H1 (cell line): Measurements from ENCODE around the gene TMEM235. TPM values are rescaled to one million over a fixed set of nuclear protein-coding genes. Genes with fewer than 3 reads are reported as not detected.

Experiments
- CTCF ChIA-PET: fragments of 300-600 bp; sonication (Branson Sonifier 250); formaldehyde crosslinking; loops from one replicate; lab custom pipeline; 2021; ENCODE audit not compliant: partially characterized antibody; lab: Charles Lee
- POLR2A ChIA-PET: fragments of 300-600 bp; sonication (Branson Sonifier 250); formaldehyde crosslinking; loops from one replicate; lab custom pipeline; 2021; ENCODE audit warnings: inconsistent platforms; ENCODE audit not compliant: partially characterized antibody; lab: Charles Lee
- DNase-seq, 2 experiments: peaks; one replicate each; pipeline versions ENCODE4 v3.0.0 to v3.0.0-alpha.2; 2010 to 2022; ENCODE audit warnings: low spot score in 2 of 2, low read depth in 1 of 2, mixed read lengths in 1 of 2
- FAIRE-seq: peaks from 2 replicates; lab custom pipeline; 2011; peaks lifted over from hg19 to GRCh38; lab: Jason Lieb, UNC
- H2AFZ ChIP-seq: 2 replicates; pipeline ENCODE4 v1.8.1; 2012; ENCODE audit warnings: low read length, inconsistent platforms
- H2AK5ac ChIP-seq: 2 replicates; pipeline ENCODE4 v1.6.1; 2013; ENCODE audit warnings: low read depth, low read length
- H2BK120ac ChIP-seq: replicated peaks from 2 replicates; pipeline ENCODE3; 2013; ENCODE audit warnings: low read depth, low read length, inconsistent platforms
- H2BK12ac ChIP-seq: 2 replicates; pipeline ENCODE4 v1.6.1; 2013; ENCODE audit warnings: low read depth, low read length
- H2BK15ac ChIP-seq: 2 replicates; pipeline ENCODE4 v1.6.1; 2013; ENCODE audit warnings: low read length
- H2BK20ac ChIP-seq: 2 replicates; pipeline ENCODE4 v1.6.1; 2013; ENCODE audit warnings: low read length
- H2BK5ac ChIP-seq: 2 replicates; pipeline ENCODE4 v1.6.1; 2013; ENCODE audit warnings: low read depth, low read length
- H3K14ac ChIP-seq: 2 replicates; pipeline ENCODE4 v1.6.1; 2013; ENCODE audit warnings: inconsistent platforms; ENCODE audit not compliant: insufficient read length
- H3K18ac ChIP-seq: 2 replicates; pipeline ENCODE4 v1.6.1; 2013; ENCODE audit warnings: low read length; ENCODE audit errors: extremely low read depth
- H3K23ac ChIP-seq: 2 replicates; pipeline ENCODE4 v1.6.1; 2013; ENCODE audit warnings: inconsistent platforms; ENCODE audit not compliant: insufficient read length
- H3K23me2 ChIP-seq: 2 replicates; pipeline ENCODE4 v1.6.1; 2013; ENCODE audit warnings: low read depth, low read length
- H3K27ac ChIP-seq: 2 replicates; pipeline ENCODE4 v1.6.1; 2011; ENCODE audit warnings: low read depth, low read length, inconsistent platforms
- H3K27me3 ChIP-seq, 4 experiments: replicated peaks in 1 of 4; 1 replicate in 1 of 4; 2 replicates in 3 of 4; pipeline versions ENCODE4 v1.6.1 to v1.8.1; 2011 to 2013; ENCODE audit warnings: low read length in 3 of 4, mild to moderate bottlenecking in 3 of 4, inconsistent platforms in 2 of 4, mixed read lengths in 2 of 4, moderate library complexity in 1 of 4; ENCODE audit not compliant: control insufficient read depth in 3 of 4, insufficient read depth in 3 of 4; ENCODE audit errors: extremely low read depth in 1 of 4
- H3K36me3 ChIP-seq, 4 experiments: 2 replicates each; pipeline versions ENCODE4 v1.6.1 to v1.8.1; 2011 to 2013; ENCODE audit warnings: mild to moderate bottlenecking in 4 of 4, low read length in 3 of 4, moderate library complexity in 2 of 4, control low read depth in 1 of 4, inconsistent platforms in 1 of 4; ENCODE audit not compliant: insufficient read depth in 4 of 4, control insufficient read depth in 2 of 4
- H3K4ac ChIP-seq: replicated peaks from 2 replicates; pipeline ENCODE3; 2013; ENCODE audit warnings: low read length, low read depth, mixed read lengths, inconsistent platforms; ENCODE audit not compliant: insufficient read length
- H3K4me1 ChIP-seq, 4 experiments: replicated peaks in 1 of 4; 1 replicate in 1 of 4; 2 replicates in 3 of 4; pipeline versions ENCODE4 v1.6.1 to v1.8.1; 2011 to 2013; ENCODE audit warnings: low read length in 3 of 4, inconsistent platforms in 2 of 4, mixed read lengths in 1 of 4; ENCODE audit not compliant: insufficient read depth in 4 of 4, control insufficient read depth in 3 of 4
- H3K4me2 ChIP-seq, 2 experiments: 2 replicates each; pipeline versions ENCODE4 v1.6.1 to v1.8.1; 2011 to 2013; ENCODE audit warnings: low read depth in 2 of 2, low read length in 2 of 2, control low read depth in 1 of 2, inconsistent platforms in 1 of 2, mild to moderate bottlenecking in 1 of 2; ENCODE audit not compliant: insufficient read depth in 1 of 2
- H3K4me3 ChIP-seq, 4 experiments: fragments of 200-600, 300-600 bp in 1 of 4; sonication (generic), shearing (Covaris generic), sonication (Bioruptor Twin) in 1 of 4; 2 replicates each; pipeline versions ENCODE4 v1.5.1 to v1.8.1; 2011 to 2016; ENCODE audit warnings: low read length in 4 of 4, low read depth in 3 of 4, control low read depth in 2 of 4, inconsistent platforms in 2 of 4, mild to moderate bottlenecking in 2 of 4, mixed read lengths in 1 of 4, moderate library complexity in 1 of 4; ENCODE audit not compliant: insufficient read depth in 2 of 4; ENCODE audit errors: extremely low read depth in 1 of 4
- H3K56ac ChIP-seq: replicated peaks from 2 replicates; pipeline ENCODE3; 2013; ENCODE audit warnings: low read depth, mild to moderate bottlenecking, mixed read lengths, low read length, inconsistent platforms; ENCODE audit not compliant: insufficient read length
- H3K79me1 ChIP-seq: 2 replicates; pipeline ENCODE4 v1.6.1; 2013; ENCODE audit warnings: low read depth, low read length, control low read depth
- H3K79me2 ChIP-seq, 2 experiments: 2 replicates each; pipeline versions ENCODE4 v1.6.1 to v1.8.1; 2012 to 2013; ENCODE audit warnings: low read length in 2 of 2, mild to moderate bottlenecking in 2 of 2, inconsistent platforms in 1 of 2; ENCODE audit not compliant: insufficient read depth in 2 of 2, control insufficient read depth in 1 of 2
- H3K9ac ChIP-seq, 4 experiments: replicated peaks in 1 of 4; 1 replicate in 1 of 4; 2 replicates in 3 of 4; pipeline versions ENCODE4 v1.6.1 to v1.8.1; 2011 to 2013; ENCODE audit warnings: low read depth in 3 of 4, low read length in 3 of 4, control low read depth in 2 of 4, mild to moderate bottlenecking in 2 of 4, moderate library complexity in 2 of 4, inconsistent platforms in 1 of 4; ENCODE audit errors: extremely low read depth in 1 of 4
- H3K9me3 ChIP-seq, 2 experiments: 2 replicates each; pipeline versions ENCODE4 v1.6.1 to v1.8.1; 2012 to 2013; ENCODE audit warnings: mild to moderate bottlenecking in 2 of 2, moderate library complexity in 2 of 2, control low read depth in 1 of 2, inconsistent platforms in 1 of 2, low read depth in 1 of 2, low read length in 1 of 2, mixed read lengths in 1 of 2; ENCODE audit not compliant: insufficient read depth in 2 of 2
- H4K20me1 ChIP-seq, 2 experiments: replicated peaks in 1 of 2; 2 replicates each; pipeline versions ENCODE3 to v1.8.1; 2011 to 2013; ENCODE audit warnings: inconsistent platforms in 2 of 2, low read length in 2 of 2, mild to moderate bottlenecking in 1 of 2; ENCODE audit not compliant: insufficient read depth in 2 of 2, control insufficient read depth in 1 of 2
- H4K5ac ChIP-seq: 2 replicates; pipeline ENCODE4 v1.6.1; 2013; ENCODE audit warnings: low read length, low read depth, mixed read lengths, inconsistent platforms; ENCODE audit not compliant: insufficient read length
- H4K8ac ChIP-seq: 2 replicates; pipeline ENCODE4 v1.8.0; 2013; ENCODE audit warnings: mild to moderate bottlenecking, moderate library complexity, low read length, inconsistent platforms; ENCODE audit not compliant: insufficient read depth; ENCODE audit errors: extremely low read depth
- H4K91ac ChIP-seq: replicated peaks from 2 replicates; pipeline ENCODE3; 2013; ENCODE audit warnings: low read length, mixed read lengths, inconsistent platforms; ENCODE audit not compliant: insufficient read length
- CBX5 ChIP-seq: fragments of 300-800, 300-1000 bp; sonication (generic); IDR thresholded peaks from 2 replicates; pipeline ENCODE4 v1.7.1; 2016; ENCODE audit warnings: antibody characterized with exemption, low read length, low read depth
- CBX8 ChIP-seq: fragments of 300-800, 300-1000 bp; sonication (generic); IDR thresholded peaks from 2 replicates; pipeline ENCODE4 v1.7.1; 2016; ENCODE audit warnings: low read depth, low read length, borderline replicate concordance
- CEBPB ChIP-seq: IDR thresholded peaks from 2 replicates; pipeline ENCODE4 v1.6.1; 2012; ENCODE audit warnings: low read depth, low read length
- CHD1 ChIP-seq: IDR thresholded peaks from 2 replicates; pipeline ENCODE4 v1.6.1; 2012; ENCODE audit warnings: low read depth, low read length, improper control_type of control experiment
- KDM1A ChIP-seq: fragments of 200-600, 300-600 bp; sonication (generic); IDR thresholded peaks from 2 replicates; pipeline ENCODE4 v1.7.1; 2016; ENCODE audit warnings: mild to moderate bottlenecking, low read length, borderline replicate concordance
- NANOG ChIP-seq: IDR thresholded peaks from 2 replicates; pipeline ENCODE4 v1.6.1; 2011; ENCODE audit warnings: low read length, low read depth, mild to moderate bottlenecking, inconsistent platforms; ENCODE audit not compliant: insufficient read depth, poor library complexity, severe bottlenecking
- NRF1 ChIP-seq: IDR thresholded peaks from 2 replicates; pipeline ENCODE4 v1.6.1; 2011; ENCODE audit warnings: mild to moderate bottlenecking, low read depth, low read length, improper control_type of control experiment
- POLR2A ChIP-seq, 2 experiments: IDR thresholded peaks; 1 replicate in 1 of 2; 2 replicates in 1 of 2; pipeline ENCODE4 v1.6.1; 2011; ENCODE audit warnings: low read depth in 2 of 2, low read length in 2 of 2, mild to moderate bottlenecking in 2 of 2; ENCODE audit errors: control extremely low read depth in 1 of 2
- RFX5 ChIP-seq: IDR thresholded peaks from 2 replicates; pipeline ENCODE4 v1.6.1; 2011; ENCODE audit warnings: low read depth, low read length, improper control_type of control experiment, borderline replicate concordance
- SP4 ChIP-seq: IDR thresholded peaks from 2 replicates; pipeline ENCODE4 v1.6.1; 2012; ENCODE audit warnings: low read length, inconsistent platforms
- SUZ12 ChIP-seq: fragments of 200-600 bp; sonication (generic); IDR thresholded peaks from 2 replicates; pipeline ENCODE4 v1.6.1; 2012; ENCODE audit warnings: mild to moderate bottlenecking, inconsistent platforms, low read length, moderate library complexity, mixed read lengths
- WGBS, 2 experiments: shearing (Covaris generic) in 1 of 2; methylation state at CpG; one replicate each; pipeline versions ENCODE4 v1.1.6 to v1.1.7; 2013 to 2015; ENCODE audit warnings: low lambda C conversion rate in 2 of 2, mixed read lengths in 2 of 2, inconsistent platforms in 1 of 2, low coverage in 1 of 2, missing lambda C conversion rate in 1 of 2; ENCODE audit not compliant: insufficient replicate concordance in 2 of 2, insufficient coverage in 1 of 2, insufficient read length in 1 of 2; ENCODE audit errors: extremely low coverage in 1 of 2, missing lambda C conversion rate in 1 of 2; 5-methylcytosine and 5-hydroxymethylcytosine counted together
- polyA plus RNA-seq, 7 experiments: library from polyadenylated mRNA; depleted of rRNA in 3 of 7; stranded (reverse) in 5 of 7; unstranded in 2 of 7; fragments of >200 nt in 5 of 7; fragments of 200-250 nt in 2 of 7; gene quantifications; 1 replicate in 5 of 7; 2 replicates in 1 of 7; 4 replicates in 1 of 7; pipeline versions ENCODE4 v1.2.1 to v1.2.3, GENCODE V29; 2011 to 2013; ENCODE audit warnings: missing spikeins in 2 of 7, mixed read lengths in 2 of 7
- total RNA-seq: library from RNA; stranded (reverse); fragmentation: NEBNext Ultra II Directional; extraction: Animal tissue kit (Norgen Biotek cat#: 25700); gene quantifications from 2 replicates; pipeline ENCODE4 v1.2.1, GENCODE V29; 2021

Gene TMEM235
- total and polyA plus RNA-seq, 2 of the 8 experiments (the other 6 are each of a cell fraction or from before 2014, with no cell fraction given) = 0.05 to 0.15 TPM

- H3K18ac ChIP-seq = peak overlapping the region; percentile 44; the same call in 1 of the 2 replicates
- TF ChIP-seq CBX5 = no peak
- TF ChIP-seq NANOG = no peak
- no peak for TF ChIP-seq CBX8
- TF ChIP-seq KDM1A = 0 out of 2 replicates have a peak, but pooled peaks have one; percentile 16
- TF ChIP-seq RFX5 = no peak
- no peak for TF ChIP-seq SUZ12
- no peak for TF ChIP-seq NRF1
- TF ChIP-seq POLR2A (IDR thresholded peaks at IDR 0.05; ENCODE audit: control extremely low read depth in 1 of 2, low read depth in 2 of 2, low read length in 2 of 2) = no peak
- TF ChIP-seq SP4 = peak; percentile 83; the same call in 1 of the 2 replicates
- no peak for TF ChIP-seq CHD1
- no peak for TF ChIP-seq CEBPB
These were observed 19.7 kb downstream of the TMEM235 start for GRCh38 chr17:78250891-78251772.

More at GRCh38 chr17:78250891-78251772, 19.7 kb downstream of the TMEM235 start:
- Histone ChIP-seq H3K23ac (no peak overlapping the region), H3K4me2 (peak overlapping the region in 1 of 2 experiments; percentile 18; a peak in 1 of 4 replicates), H2BK12ac (peak overlapping the region; percentile 97; the same call in 1 of the 2 replicates), H2BK120ac (no peak overlapping the region), H2AFZ (no peak overlapping the region), H3K27ac (no peak overlapping the region), H3K4me1 (peaks cover 0 to 23% (median 13%) of the 10 kb centered on the region in 4 experiments; a peak in 5 of 7 replicates), H4K91ac (peak overlapping the region; percentile 50), H4K20me1 (no peaks in the 10 kb centered on the region), H3K23me2 (peaks cover 4% of the 10 kb centered on the region; the same call in 1 of the 2 replicates), H3K14ac (no peak overlapping the region), H2BK15ac (0 out of 2 replicates have a peak overlapping the region, but pooled peaks have one; percentile 97), H3K36me3 (no peaks in the 10 kb centered on the region), H2BK5ac (peak overlapping the region; percentile 30; the same call in 1 of the 2 replicates), H4K8ac (peak overlapping the region; percentile 83), H2BK20ac (no peak overlapping the region; the same call in 1 of the 2 replicates), H3K79me1 (no peaks in the 10 kb centered on the region), H2AK5ac (peak overlapping the region; percentile 7; the same call in 1 of the 2 replicates), H3K4ac (no peak overlapping the region), H4K5ac (no peak overlapping the region), H3K9me3 (no peaks in the 10 kb centered on the region), H3K4me3 (peak overlapping the region in 3 of 4 experiments; percentile 6 to 23 (median 17); a peak in 1 of 8 replicates), H3K27me3 (no peaks in the 10 kb centered on the region), H3K56ac (no peak overlapping the region), H3K9ac (peak overlapping the region in 2 of 4 experiments; percentile 9 to 29; a peak in 3 of 7 replicates), H3K79me2 (no peaks in the 10 kb centered on the region)
- ChIA-PET CTCF (interaction anchor here (0.6 to 5.6 kb wide), 67 partner anchors 9 to 246 kb away, joined by 3 to 53 read pairs (median 5); partner anchors contain the start of genes BIRC5 and TMEM235), POLR2A (interaction anchor here (0.7 to 3.1 kb wide), 8 partner anchors 9 to 78 kb away, joined by 3 to 19 read pairs (median 5); no protein-coding TSS in a partner anchor)
- 48% methylated on average over 25 of the region's 27 CpGs; no CpG with 5 or more reads in 1 of the 2 experiments for WGBS, 2 experiments
- FAIRE-seq (peak; percentile 58), DNase-seq (peak; percentile 86 to 97)
